ENCODE data around the gene SPRY2. TPM values are rescaled to one million over a fixed set of nuclear protein-coding genes. Genes with fewer than 3 reads are reported as not detected.

The SPRY2 gene
- total and polyA plus RNA-seq, 2 donors (not counting 3 experiments of a cell fraction or from before 2014, with no cell fraction given), result 26.2 to 52.3 TPM

- no peak for TF ChIP-seq JUN (IDR thresholded peaks at IDR 0.05; ENCODE audit: borderline replicate concordance, insufficient read depth, insufficient read length, low read depth)
- no peak for TF ChIP-seq GATA2 (IDR thresholded peaks at IDR 0.05; ENCODE audit: insufficient read depth, insufficient read length, low read depth, low read length)
- TF ChIP-seq POLR2AphosphoS5 (IDR thresholded peaks at IDR 0.05; ENCODE audit: insufficient read depth, low read depth, low read length), result no peak
- TF ChIP-seq EZH2 (IDR thresholded peaks at IDR 0.05; ENCODE audit: borderline replicate concordance, low read depth, low read length, severe bottlenecking), result no peak
- TF ChIP-seq, protein P1, sequence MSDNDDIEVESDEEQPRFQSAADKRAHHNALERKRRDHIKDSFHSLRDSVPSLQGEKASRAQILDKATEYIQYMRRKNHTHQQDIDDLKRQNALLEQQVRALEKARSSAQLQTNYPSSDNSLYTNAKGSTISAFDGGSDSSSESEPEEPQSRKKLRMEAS (IDR thresholded peaks at IDR 0.05; ENCODE audit: insufficient read depth, insufficient read length), result no peak
- TF ChIP-seq MYC (IDR thresholded peaks at IDR 0.05; ENCODE audit: low read depth, low read length), result no peak
- TF ChIP-seq, protein P2, sequence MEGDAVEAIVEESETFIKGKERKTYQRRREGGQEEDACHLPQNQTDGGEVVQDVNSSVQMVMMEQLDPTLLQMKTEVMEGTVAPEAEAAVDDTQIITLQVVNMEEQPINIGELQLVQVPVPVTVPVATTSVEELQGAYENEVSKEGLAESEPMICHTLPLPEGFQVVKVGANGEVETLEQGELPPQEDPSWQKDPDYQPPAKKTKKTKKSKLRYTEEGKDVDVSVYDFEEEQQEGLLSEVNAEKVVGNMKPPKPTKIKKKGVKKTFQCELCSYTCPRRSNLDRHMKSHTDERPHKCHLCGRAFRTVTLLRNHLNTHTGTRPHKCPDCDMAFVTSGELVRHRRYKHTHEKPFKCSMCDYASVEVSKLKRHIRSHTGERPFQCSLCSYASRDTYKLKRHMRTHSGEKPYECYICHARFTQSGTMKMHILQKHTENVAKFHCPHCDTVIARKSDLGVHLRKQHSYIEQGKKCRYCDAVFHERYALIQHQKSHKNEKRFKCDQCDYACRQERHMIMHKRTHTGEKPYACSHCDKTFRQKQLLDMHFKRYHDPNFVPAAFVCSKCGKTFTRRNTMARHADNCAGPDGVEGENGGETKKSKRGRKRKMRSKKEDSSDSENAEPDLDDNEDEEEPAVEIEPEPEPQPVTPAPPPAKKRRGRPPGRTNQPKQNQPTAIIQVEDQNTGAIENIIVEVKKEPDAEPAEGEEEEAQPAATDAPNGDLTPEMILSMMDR (IDR thresholded peaks at IDR 0.05; ENCODE audit: extremely low read depth in 1 of 2, insufficient read depth in 1 of 2, low read depth in 1 of 2, low read length in 2 of 2), result no peak
- no peak for TF ChIP-seq POLR2A (IDR thresholded peaks at IDR 0.05; ENCODE audit: low read depth, low read length)
- TF ChIP-seq FOS (IDR thresholded peaks at IDR 0.05; ENCODE audit: borderline replicate concordance, insufficient read depth, low read length), result no peak
- Histone ChIP-seq H3K4me1 (ENCODE audit: control insufficient read depth, extremely low read depth, insufficient read depth, low read length) (no peaks in the 10 kb centered on the region), H3K27ac (ENCODE audit: insufficient read depth, low read depth, low read length) (no peak overlapping the region), H3K4me3 (replicated peaks in 1 of 3; ENCODE audit: insufficient read depth in 1 of 3, low read depth in 1 of 3, low read length in 3 of 3) (no peak overlapping the region), H3K36me3 (ENCODE audit: control insufficient read depth in 2 of 2, extremely low read depth in 1 of 2, insufficient read depth in 2 of 2, low read length in 2 of 2) (no peaks in the 10 kb centered on the region), H3K27me3 (ENCODE audit: control insufficient read depth in 2 of 2, insufficient read depth in 2 of 2, low read length in 2 of 2) (no peaks in the 10 kb centered on the region), H3K79me2 (ENCODE audit: control insufficient read depth, insufficient read depth, low read length) (no peaks in the 10 kb centered on the region), H3K9me1 (replicated peaks; ENCODE audit: control insufficient read depth, extremely low read depth, insufficient read depth, low read length) (no peaks in the 10 kb centered on the region), H3K9me3 (replicated peaks; ENCODE audit: control insufficient read depth, insufficient read depth, low read length) (no peaks in the 10 kb centered on the region), H2AFZ (ENCODE audit: low read depth, low read length) (no peak overlapping the region), H4K20me1 (replicated peaks; ENCODE audit: control insufficient read depth, extremely low read depth, insufficient read depth, low read length) (no peaks in the 10 kb centered on the region), H3K9ac (replicated peaks; ENCODE audit: extremely low read depth, insufficient read depth, low read length) (no peak overlapping the region), H3K4me2 (ENCODE audit: insufficient read depth, low read length) (no peak overlapping the region)
- POLR2A ChIA-PET, result interaction anchor here (0.6 kb wide), 1 partner anchor 41 kb away, joined by 5 read pairs; no protein-coding TSS in a partner anchor
- no TSS peak for BruUV-seq (replicated peaks)
- dilution Hi-C loops (cut with MboI; ENCODE audit: extremely low pct_ligation_motif_present, low sequenced_read_pairs) (no loop called here), intact Hi-C loops (cut with micrococcal nuclease) (no loop called here)
- CTCF ChIA-PET, result interaction anchor here (1.6 kb wide), 1 partner anchor 22 kb away, joined by 4 read pairs; no protein-coding TSS in a partner anchor
- DNase-seq (ENCODE audit: low read depth, low spot score) (no peak), FAIRE-seq (no peak)
Observed at GRCh38 chr13:80319004-80319403, 21.9 kb downstream of the SPRY2 start.
